HG03558 (cell line): ENCODE data around the gene IMPDH2.

Experiments
- ATAC-seq: cut with Tn5 transposase; IDR thresholded peaks from one replicate; pipeline ENCODE4 v1.9.1; 2021; ENCODE audit warnings: moderate number of reproducible peaks; ENCODE audit not compliant: unreplicated experiment; ENCODE audit errors: extremely low read depth

The IMPDH2 gene

GRCh38 chr3:49007068-49007770 lies 22.0 kb downstream of the IMPDH2 start, which contains the start of gene WDR6:
WDR6 (plus strand) TSS chr3:49007391; CDS start chr3:49007432, 41 bp downstream.
- peak; percentile 81 for ATAC-seq

- no peak for ATAC-seq
Observed at GRCh38 chr3:49006408-49007067, 22.7 kb downstream of the IMPDH2 start.

GRCh38 chr3:49005998-49006397 lies 23.2 kb downstream of the IMPDH2 start:
- no peak for ATAC-seq

GRCh38 chr3:49005303-49005680 lies 23.9 kb downstream of the IMPDH2 start:
- ATAC-seq: no peak

GRCh38 chr3:49004352-49005302 lies 24.6 kb downstream of the IMPDH2 start:
- no peak for ATAC-seq

GRCh38 chr3:49001155-49001554 lies 28.0 kb downstream of the IMPDH2 start:
- no peak for ATAC-seq

- ATAC-seq: no peak
Observed at GRCh38 chr3:48999085-48999858, 29.9 kb downstream of the IMPDH2 start.

- no peak for ATAC-seq
Observed at GRCh38 chr3:48997714-48998637, 31.2 kb downstream of the IMPDH2 start.

- ATAC-seq: no peak
Observed at GRCh38 chr3:48997102-48997635, 32.0 kb downstream of the IMPDH2 start.

- ATAC-seq: no peak
Observed at GRCh38 chr3:48996640-48997039, 32.6 kb downstream of the IMPDH2 start.

- ATAC-seq: no peak
Observed at GRCh38 chr3:48993834-48994233, 35.4 kb downstream of the IMPDH2 start.

- ATAC-seq: no peak
Observed at GRCh38 chr3:48991851-48992545, 37.2 kb downstream of the IMPDH2 start.

- ATAC-seq: no peak
Observed at GRCh38 chr3:48990636-48991469, 38.3 kb downstream of the IMPDH2 start.

- peak; percentile 42 for ATAC-seq
Observed at GRCh38 chr3:48989796-48990635, 39.2 kb downstream of the IMPDH2 start, which contains the start of gene P4HTM. P4HTM (plus strand) TSS chr3:48990241; CDS start chr3:48990257, 16 bp downstream.

- ATAC-seq: no peak
Observed at GRCh38 chr3:48989126-48989795, 39.9 kb downstream of the IMPDH2 start.
